GM18519 (cell line): ENCODE measurements around the gene SDK1.

ENCODE experiments used
- ATAC-seq: cut with Tn5 transposase; IDR thresholded peaks from one replicate; pipeline ENCODE4 v1.9.1; 2021; ENCODE audit warnings: mild to moderate bottlenecking, moderate library complexity; ENCODE audit not compliant: unreplicated experiment, low FRiP score

The SDK1 gene

DNA sequence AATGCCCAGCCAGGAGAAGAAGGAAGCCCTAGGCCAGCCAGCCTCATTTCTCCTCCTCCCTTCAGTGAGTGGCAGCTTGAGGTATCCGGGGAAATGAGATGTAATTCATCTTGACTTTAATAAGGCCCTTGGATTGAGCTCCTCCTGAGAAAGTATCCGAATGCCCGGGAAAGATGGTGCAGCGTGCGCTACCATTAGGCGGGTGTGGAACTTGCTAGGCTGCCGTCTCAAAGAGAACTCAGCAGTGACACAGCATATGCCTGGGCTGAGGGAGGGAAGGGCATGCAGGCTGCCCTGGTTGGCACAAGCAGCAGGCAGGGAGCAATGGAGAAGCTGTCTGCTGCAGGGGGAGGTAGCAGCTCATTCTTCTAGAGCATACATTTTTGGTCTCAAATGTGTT, 721.2 kb downstream of the SDK1 start:
- ATAC-seq, result no peak

DNA sequence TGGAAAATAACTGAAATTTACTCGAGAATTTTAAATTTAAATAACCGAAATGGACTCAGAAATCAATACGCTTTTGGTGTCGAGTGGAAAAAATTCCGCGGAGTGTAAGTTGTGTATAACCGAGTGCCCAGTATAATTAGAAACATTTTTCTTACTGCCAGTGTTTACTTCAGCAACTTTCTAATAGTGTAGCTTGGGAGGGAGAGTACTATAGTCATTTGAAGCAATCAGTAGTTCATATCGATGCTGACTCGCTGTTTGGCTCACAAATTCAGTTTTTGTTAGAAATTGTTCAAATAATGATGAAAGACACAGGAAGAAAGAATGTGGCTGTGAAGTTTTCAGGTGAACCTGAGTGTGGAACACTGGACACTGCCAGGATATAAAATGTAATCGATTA, 722.5 kb downstream of the SDK1 start:
- ATAC-seq, result no peak

DNA sequence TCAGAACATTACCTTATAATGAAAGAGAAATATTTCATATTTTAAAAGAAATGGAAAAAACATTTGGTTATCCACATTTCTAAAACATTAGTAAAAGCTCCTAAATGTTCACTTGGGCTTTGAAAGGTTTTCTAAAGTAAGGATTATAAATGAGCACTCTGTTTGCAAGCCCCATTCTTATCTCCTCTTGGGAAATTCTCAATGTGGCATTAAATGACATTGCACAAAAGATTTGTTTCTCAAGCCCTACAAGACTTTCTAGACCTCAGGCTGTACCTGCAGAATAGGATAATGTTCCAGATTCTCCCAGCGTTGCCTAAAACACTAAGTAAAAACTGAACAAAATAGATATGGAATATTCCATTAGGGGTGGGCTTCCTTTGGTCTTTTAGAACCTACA, 723.1 kb downstream of the SDK1 start:
- ATAC-seq, result no peak

DNA sequence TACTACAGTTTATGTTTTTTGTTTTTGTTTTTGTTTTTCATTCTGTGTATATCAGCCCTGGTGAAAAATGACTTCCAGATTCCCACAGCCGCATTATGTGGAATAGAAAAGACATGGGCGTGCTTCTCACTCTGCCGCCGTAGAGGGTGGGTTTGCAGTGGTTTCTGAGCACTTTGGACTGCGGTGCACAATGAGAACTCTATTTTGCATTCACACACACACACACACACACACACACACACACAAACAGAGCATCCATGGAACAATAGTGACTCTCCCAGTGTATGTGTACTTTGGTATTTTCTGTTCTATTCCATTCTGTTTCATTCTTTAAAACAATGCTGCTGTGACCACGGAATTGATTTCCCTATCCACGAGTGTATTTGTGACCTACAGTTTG, 723.8 kb downstream of the SDK1 start:
- no peak for ATAC-seq

DNA sequence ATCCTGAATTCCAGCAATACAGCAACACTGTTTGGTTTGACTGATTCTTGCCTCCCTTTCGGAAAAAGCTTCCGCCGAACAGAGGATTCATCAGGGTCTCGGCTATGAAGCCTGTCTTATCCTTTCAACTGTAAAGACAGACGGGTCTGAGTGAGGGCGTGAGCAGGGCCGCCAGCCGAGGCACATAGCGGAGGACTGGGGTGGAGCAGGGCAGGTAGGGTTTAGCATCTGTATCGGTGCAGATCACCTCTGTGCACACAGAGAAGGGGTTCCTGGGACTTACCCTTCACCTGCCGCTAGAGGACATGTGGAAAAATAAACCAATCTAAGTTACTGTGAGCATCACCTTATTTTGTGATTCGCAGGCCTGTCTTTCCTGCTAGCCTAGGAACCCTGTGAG, 724.2 kb downstream of the SDK1 start:
- ATAC-seq, result no peak

DNA sequence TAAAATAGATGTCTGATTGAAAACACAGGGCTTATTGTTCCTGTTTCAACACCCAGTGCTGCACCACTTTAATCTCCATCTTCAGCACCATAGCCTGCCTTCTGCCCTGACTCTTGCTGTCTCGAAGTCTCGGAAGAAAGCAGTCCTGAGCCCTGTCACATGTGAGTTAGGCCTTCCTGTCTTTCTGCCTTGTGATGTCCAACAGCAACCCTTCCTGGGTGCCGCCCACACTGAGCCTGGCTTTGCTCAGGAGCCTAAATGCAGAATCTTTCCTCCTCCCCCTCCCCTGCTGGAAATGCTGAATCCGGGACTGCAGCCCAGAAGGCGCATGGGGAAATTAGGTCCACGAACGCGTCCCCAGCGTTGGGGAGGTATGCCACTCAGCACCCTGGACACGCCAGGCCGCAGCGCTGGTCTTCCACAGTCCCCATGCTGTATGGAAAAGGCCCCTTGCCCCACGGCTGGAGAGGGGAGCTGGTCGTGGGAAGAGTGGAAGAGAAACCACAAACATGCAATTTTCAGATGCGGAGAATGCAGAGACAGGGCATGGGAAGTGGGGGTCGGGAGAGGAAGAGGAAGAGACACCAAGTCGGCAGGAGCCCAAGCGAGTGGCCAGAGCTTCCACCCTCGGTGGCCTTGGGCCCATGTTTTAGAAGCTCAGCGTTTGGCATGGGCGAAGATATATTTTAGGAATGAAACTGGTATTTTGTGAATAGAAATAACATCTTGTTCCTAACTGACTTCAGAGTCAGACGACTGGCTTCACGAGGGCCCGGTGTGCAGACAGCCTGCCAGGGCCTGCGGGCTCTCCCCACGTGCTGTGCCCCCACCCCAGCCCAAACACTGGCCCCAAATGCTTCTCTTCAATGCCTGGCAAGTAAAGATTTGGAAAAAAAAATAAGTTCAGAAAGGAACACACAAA, 724.9 kb downstream of the SDK1 start:
- ATAC-seq, result no peak

DNA sequence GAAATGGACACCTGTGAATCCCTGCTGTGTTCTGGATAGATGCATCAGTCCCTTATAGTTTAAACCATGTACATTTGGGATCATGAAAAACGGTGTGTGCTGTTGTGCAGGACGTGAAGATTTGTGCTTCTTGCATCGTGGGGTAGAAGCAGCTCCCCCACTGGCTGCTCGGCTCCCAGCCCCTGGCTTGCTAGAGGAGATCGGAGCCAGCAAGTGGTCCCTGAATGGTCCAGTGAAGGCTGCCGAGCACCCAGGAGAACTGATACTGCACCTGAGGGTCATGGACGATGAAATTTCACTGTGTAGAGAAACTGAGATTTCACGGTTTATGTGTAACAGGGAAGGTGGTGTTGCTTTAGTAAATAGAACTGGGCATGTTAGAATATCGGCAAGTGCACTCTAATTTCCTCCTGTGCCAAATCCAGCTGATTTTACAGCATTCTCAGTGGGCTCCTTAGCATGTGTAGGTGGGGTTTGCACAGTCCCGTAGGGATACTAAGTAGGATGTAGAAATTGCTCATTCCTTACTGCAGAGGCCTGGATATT, 726.0 kb downstream of the SDK1 start:
- no peak for ATAC-seq

DNA sequence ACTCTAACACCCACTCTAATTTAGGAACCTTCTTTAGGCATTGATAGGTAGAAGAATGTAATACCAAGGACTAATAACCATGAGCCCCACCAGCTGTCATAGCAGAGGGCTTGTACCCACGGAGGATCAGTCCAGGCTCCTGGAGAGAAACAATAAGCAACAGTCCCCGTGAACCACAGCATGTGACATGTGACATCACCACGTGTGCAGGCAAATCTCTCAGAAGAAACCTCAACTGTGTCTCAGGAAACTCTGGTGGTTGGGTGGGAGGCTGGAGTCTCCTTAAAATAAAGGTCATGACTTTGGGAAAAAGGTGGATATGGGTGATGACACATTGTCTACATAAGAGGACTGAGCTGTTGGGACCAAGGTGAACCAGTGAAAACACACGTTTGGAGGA, 727.2 kb downstream of the SDK1 start:
- no peak for ATAC-seq

DNA sequence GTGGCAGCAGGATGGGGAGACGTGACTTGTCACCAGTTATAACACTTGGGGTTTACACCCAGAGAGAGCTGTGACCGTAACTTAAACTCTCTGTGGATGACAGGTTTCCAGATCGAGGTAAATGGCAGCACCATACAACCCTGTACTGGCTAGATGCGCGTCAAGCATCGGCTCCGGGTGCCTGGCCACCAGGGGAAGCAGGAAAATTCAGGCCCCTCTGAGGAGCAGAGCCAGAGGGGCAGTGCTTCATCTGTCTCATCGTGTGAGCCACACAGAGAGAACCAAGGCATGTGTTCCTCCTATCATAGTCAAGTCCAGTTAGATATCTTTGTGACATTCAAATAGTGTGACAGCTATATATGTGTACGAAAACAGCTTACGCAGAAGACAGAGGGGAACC, 728.9 kb downstream of the SDK1 start:
- no peak for ATAC-seq

DNA sequence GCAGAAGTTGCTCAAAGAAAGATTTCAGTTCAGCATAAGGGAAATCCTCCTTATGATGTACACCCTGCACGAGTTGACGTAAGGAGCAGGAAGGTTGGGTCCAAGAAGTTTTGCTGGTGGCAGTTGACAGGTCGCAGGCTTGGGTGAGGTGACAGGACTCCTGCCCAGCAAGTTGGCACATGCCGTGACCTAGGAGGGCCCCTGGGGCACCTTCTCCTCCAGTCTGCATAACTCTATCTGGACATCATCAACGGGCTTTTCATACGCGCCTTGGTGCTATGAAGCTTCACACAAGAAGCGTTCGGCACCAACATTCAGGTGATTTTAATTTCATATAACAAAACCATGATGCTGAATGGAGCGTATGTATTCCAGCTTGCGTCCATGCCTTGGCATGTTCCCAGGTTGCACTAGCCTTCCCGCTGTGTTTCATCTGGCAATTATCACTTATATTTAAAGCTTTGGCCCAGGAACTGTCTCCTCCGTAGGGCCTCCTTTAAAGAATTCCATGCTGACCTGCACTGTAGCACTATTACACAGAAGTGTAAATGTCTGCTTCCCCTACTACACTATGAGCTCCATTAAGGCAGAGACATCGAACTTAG, 729.4 kb downstream of the SDK1 start:
- ATAC-seq, result no peak

DNA sequence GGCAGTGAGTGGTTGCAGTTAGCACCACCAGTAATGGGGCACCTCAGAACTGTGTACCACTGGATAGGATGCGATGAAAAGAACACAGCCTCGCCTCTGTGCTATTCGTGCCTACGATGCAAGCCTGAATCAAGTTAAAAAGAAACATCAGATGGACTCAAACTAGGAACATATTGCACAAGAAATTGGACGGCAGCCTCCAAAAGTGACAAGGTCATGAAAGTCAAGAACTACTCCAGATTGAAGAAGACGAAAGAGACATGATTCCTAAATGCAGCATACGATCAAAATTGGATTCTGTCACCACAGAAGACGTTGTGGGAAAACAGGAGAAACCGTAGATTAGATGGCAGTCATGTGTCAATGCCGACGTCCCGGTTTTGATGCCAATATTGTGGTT, 732.9 kb downstream of the SDK1 start:
- no peak for ATAC-seq

DNA sequence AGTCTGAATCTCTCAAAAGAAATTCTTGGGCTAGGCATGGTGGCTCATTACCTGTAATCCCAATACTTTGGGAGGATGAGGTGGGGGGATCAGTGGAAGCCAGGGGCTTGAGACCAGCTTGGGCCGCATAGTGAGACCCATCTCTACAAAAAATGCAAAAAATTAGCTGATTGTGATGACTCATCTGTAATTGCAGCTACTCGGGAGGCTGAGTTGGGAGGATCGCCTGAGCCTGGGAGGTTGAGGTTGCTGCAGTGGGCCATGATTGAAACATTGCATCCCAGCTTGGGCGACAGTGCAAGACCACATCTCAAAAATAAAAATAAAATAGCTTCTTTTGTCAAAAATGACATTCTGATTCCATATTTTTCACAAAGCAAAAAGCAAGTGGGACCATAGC, 736.3 kb downstream of the SDK1 start:
- ATAC-seq, result no peak

DNA sequence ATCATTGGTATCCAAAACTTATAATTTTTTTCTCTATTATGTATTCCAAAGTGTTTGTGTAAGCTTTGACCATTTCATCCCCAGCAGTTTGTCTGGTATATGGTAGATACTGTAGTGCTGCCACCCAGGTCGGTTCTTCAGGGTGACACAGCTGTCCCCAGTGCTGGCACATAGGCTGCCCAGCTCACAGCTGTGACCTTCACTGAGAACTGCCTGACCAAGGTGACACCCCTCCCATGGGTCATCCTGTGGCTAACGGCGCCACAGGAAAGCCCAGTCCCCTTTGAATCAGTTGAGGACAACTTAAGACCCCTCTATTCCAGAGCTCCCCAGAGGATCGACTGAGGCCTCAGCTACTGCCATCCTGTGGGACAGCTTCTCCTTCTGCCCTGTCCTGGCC, 736.8 kb downstream of the SDK1 start:
- ATAC-seq, result no peak

DNA sequence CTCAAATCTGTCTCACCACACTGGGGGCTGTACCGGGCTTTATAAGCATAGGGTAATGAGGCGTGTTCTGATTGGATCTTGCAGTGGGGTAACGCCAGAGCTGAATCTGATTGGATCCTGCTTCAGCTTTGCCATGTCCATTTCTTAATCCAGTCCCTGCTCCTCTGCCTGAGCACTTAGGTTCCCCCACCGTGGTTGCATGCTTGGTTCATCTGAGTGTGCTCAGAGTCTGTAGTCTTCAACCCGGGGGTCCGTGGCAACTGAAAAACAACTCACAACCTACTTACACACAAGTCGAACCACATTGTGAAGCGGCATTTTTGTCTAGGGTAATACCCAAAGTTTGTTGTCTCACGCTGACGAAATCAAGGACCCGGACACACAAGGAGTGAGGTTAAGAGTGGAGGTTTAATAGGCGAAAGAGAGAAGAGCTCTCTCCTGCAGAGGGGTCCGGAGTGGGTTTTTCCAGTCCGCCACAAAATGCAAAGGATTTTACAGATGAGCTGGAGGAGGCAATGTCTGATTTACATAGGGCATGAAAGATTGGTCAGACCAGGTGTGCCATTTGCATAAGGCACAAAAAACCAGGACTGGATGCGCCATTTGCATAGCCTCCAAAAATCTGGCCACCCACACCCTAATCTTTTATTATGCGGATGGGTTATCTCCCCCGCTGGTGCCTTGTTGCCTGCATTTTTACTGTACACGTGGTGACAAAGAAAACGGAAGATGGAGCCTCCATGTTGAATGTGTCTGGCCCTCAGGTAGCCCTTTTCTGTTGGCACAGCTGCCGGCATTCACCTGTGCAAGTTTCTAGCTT, 739.3 kb downstream of the SDK1 start:
- ATAC-seq, result no peak

DNA sequence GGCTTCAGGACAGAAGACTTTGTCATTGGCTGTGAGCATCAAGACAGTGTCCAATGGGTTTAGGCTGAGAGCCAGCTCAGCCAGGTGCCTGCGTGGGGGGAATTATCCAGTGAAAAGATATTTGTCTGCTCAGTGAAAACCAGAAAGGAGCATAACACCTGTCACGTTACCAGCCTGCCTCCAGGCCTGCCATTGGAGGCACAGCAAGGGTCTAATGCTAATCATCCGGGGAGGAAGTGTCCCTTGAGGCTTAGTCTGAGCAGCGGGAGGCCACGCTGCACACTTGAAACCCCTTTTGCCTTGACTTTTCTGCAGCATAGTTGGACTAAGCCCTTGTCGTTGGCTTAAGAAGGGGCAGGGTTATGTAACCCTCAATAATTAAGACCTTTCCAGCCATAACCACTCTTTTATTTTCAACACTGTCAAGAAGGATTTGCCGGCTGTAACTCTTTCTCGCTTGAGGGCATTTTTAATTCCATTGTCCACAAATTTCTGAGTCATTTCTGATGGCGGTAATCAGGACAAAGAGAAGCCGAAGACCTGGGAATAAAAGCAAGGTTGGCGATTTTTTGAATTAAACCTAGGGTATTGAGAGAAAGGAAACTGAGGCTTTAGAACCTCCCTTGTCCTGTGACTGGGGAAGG, 741.5 kb downstream of the SDK1 start:
- no peak for ATAC-seq

DNA sequence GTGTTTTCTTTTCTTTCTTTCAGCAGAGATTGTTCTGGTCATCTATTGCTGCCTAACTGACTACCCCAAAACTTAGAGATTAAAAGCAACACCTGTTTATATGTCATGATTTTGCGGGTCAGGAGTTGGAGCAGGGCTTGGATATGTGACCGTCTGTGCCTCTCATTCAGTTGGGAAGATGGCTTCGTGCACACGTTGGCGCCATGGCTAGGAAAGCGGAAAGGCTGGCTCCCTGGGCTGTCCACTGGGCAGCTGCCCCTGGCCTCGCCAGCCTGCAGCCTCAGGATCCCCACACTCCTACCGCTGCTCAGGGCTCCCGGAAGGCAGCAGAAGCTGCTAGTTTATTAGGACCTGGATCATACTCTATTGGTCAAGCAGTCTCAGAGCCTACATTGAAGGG, 742.9 kb downstream of the SDK1 start:
- no peak for ATAC-seq

DNA sequence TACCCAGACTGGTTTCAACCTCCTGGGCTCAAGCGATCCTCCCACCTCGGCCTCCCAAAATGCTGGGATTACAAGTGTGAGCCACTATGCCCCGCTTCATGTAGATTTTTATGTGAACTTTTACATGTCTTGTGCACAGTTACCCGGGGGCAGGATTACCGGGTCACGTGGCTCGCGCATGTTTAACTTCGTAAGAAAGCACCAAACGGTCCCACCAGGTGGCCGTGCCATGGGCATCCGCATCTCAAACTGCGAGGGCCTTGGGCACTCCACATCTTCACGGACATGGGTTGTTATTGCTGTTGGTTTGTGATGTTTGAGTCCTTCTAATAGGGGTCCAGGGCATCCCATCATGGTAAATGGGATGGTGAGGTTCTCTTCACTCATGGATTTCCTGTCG, 744.4 kb downstream of the SDK1 start:
- no peak for ATAC-seq

DNA sequence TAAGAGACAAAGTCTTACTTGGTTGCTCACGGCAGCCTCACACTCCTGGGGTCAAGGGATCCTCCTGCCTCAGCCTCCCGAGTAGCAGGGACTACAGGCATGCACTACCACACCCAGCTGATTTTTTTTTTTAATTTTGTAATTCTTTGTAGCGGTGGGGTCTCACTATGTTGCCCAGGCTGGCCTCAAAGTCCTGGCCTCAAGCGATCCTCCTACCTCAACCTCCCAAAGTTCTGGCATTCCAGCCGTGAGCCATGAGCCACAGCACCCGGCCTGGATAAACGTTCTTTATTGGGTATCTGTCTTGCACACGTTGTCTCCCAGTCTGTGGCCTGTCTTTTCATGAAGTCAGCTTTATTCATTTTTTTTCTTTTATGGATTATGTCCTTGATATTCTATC, 744.9 kb downstream of the SDK1 start:
- no peak for ATAC-seq

DNA sequence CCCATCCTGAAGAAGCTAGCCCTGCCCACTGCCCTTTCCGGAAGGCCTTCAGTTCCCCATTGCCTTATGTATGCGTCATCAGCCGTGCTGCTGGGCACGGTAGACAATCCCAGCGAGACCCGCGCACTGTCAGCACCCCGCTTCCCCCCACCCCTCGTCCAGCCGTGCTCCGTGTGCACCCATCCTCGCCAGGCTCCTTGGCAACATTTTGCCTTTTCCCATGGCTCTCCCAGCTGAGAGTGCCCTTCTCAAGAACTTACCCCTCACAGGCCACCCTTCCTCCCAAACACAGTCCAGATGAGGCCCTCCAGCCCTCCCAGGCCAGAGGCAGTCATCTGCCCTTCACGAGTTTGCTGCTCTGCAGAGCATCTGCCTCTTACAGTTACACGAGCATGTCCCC, 747.3 kb downstream of the SDK1 start:
- no peak for ATAC-seq

DNA sequence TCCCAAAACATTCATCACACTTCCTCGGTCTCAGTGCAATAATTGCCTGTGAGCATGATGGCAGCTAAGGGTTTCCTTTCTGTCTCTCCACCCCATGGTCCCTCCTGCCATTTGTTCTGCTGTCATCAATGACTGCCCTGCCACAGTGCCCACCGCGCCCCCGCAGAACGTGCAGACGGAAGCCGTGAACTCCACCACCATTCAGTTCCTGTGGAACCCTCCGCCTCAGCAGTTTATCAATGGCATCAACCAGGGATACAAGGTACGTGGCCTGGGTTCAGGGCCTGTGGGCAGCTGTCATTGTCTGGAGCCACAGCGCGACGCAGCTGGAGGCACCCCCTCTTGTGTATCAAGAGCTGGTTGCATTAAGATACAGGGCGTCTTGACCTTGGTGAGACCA, 748.1 kb downstream of the SDK1 start:
- no peak for ATAC-seq
